HepG2 (cell line): Measurements from ENCODE around the gene MEIOB. TPM values are rescaled to one million over a fixed set of nuclear protein-coding genes. Genes with fewer than 3 reads are reported as not detected.

ENCODE experiments used
- CEBPG ChIP-seq: IDR thresholded peaks from 2 replicates; pipeline ENCODE4 v1.6.1; 2016
- HOXA9 ChIP-seq: sonication (generic); formaldehyde crosslinking; IDR thresholded peaks from 2 replicates; pipeline ENCODE4 v1.8.1; 2022; ENCODE audit warnings: missing genetic modification reagents, mild to moderate bottlenecking, moderate library complexity, borderline replicate concordance
- IRF2 ChIP-seq: IDR thresholded peaks from 2 replicates; pipeline ENCODE4 v1.6.1; 2018; ENCODE audit warnings: missing genetic modification reagents, missing compliant biosample characterization
- KLF16 ChIP-seq, 2 experiments: sonication (generic) in 1 of 2; formaldehyde crosslinking in 1 of 2; IDR thresholded peaks; 2 replicates each; pipeline versions ENCODE4 v1.6.1 to v1.8.0; 2016 to 2023; ENCODE audit warnings: missing genetic modification reagents in 2 of 2, missing compliant biosample characterization in 1 of 2
- MATR3 ChIP-seq: sonication (generic); formaldehyde crosslinking; IDR thresholded peaks from 2 replicates; pipeline ENCODE4 v1.4.0; 2020; ENCODE audit warnings: missing genetic modification reagents
- NRL ChIP-seq: sonication (generic); formaldehyde crosslinking; IDR thresholded peaks from 2 replicates; pipeline ENCODE4 v1.5.0; 2020; ENCODE audit warnings: missing genetic modification reagents, mild to moderate bottlenecking, moderate library complexity, borderline replicate concordance
- STAG1 ChIP-seq: sonication (generic); formaldehyde crosslinking; IDR thresholded peaks from 2 replicates; pipeline ENCODE4 v1.4.0; 2020; ENCODE audit warnings: missing genetic modification reagents
- ZBTB3 ChIP-seq: sonication (generic); formaldehyde crosslinking; IDR thresholded peaks from 2 replicates; pipeline ENCODE4 v1.4.0; 2020; ENCODE audit warnings: low read depth, mild to moderate bottlenecking, moderate library complexity, missing genetic modification reagents, borderline replicate concordance
- ZFP1 ChIP-seq: IDR thresholded peaks from 2 replicates; pipeline ENCODE4 v1.6.1; 2016
- ZNF850 ChIP-seq: sonication (generic); formaldehyde crosslinking; conservative IDR thresholded peaks from 2 replicates; pipeline ENCODE4 v1.9.0; 2021; ENCODE audit warnings: mild to moderate bottlenecking, missing genetic modification reagents
- polyA plus RNA-seq, 8 experiments: library from polyadenylated mRNA; depleted of rRNA in 3 of 8; stranded (reverse) in 7 of 8; unstranded in 1 of 8; fragments of >200 nt; fragmentation: Illumina TruSeq in 4 of 8; extraction: Trizol in 4 of 8; gene quantifications; 2 replicates each; pipeline versions ENCODE4 v1.2.1 to v1.2.3, GENCODE V29; 2011 to 2016; ENCODE audit warnings: low read depth in 4 of 8, missing spikeins in 1 of 8, mixed read lengths in 1 of 8; ENCODE audit not compliant: insufficient read depth in 1 of 8
- total RNA-seq, 5 experiments: library from RNA; depleted of rRNA; stranded (reverse); fragments of >200 nt; fragmentation: Illumina TruSeq; extraction: Trizol; gene quantifications; 2 replicates each; pipeline ENCODE4 v1.2.3, GENCODE V29; 2016; ENCODE audit warnings: low read depth in 1 of 5
- TF ChIP-seq, protein P1 (sequence below): IDR thresholded peaks from 2 replicates; pipeline ENCODE4 v1.4.0; 2020; ENCODE audit warnings: mild to moderate bottlenecking, missing genetic modification reagents
- TF ChIP-seq, protein P2 (sequence below): sonication (generic); formaldehyde crosslinking; IDR thresholded peaks from 2 replicates; pipeline ENCODE4 v1.4.0; 2020; ENCODE audit warnings: missing genetic modification reagents
- TF ChIP-seq, protein P3 (sequence below): sonication (generic); formaldehyde crosslinking; IDR thresholded peaks from 2 replicates; pipeline ENCODE4 v1.5.0; 2020; ENCODE audit warnings: mild to moderate bottlenecking, missing genetic modification reagents, moderate library complexity
- TF ChIP-seq, protein P4 (sequence below): IDR thresholded peaks from 2 replicates; pipeline ENCODE4 v1.6.1; 2012; ENCODE audit warnings: inconsistent platforms
- TF ChIP-seq, protein P5 (sequence below): IDR thresholded peaks from 2 replicates; pipeline ENCODE4 v1.6.1; 2016
- TF ChIP-seq, protein P6 (sequence below): sonication (generic); IDR thresholded peaks from 2 replicates; pipeline ENCODE4 v1.6.1; 2016; ENCODE audit warnings: low read depth, borderline replicate concordance
- TF ChIP-seq, protein P7 (sequence below): sonication (generic); formaldehyde crosslinking; IDR thresholded peaks from 2 replicates; pipeline ENCODE4 v1.5.0; 2020; ENCODE audit warnings: mild to moderate bottlenecking, missing genetic modification reagents, borderline replicate concordance

Gene MEIOB
- total and polyA plus RNA-seq, 2 of the 13 experiments (the other 11 are each of a cell fraction or from before 2014, with no cell fraction given), result 0.17 TPM; not detected in 1

DNA sequence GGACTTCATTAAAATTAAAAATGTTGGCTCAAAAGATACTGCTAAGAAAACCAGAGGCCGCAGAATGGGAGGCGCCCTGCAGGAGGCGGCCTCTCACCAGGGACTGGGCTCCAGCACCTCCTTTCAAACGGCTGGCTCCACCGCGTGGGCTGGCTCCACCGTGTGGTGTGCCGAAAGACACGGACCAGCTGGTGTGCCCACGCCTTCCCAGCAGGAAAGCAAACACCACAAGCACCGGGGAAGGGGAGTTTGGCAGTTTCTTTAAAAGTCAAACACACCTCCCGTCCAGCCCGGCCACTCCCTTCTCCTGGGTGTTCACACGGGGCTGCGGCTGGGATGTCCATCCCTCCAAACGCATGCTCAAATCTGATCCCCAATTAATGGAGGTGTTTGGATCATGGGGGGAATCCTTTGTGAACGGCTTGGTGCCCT, 59.2 kb downstream of the MEIOB start (continued):
- TF ChIP-seq, protein P1, sequence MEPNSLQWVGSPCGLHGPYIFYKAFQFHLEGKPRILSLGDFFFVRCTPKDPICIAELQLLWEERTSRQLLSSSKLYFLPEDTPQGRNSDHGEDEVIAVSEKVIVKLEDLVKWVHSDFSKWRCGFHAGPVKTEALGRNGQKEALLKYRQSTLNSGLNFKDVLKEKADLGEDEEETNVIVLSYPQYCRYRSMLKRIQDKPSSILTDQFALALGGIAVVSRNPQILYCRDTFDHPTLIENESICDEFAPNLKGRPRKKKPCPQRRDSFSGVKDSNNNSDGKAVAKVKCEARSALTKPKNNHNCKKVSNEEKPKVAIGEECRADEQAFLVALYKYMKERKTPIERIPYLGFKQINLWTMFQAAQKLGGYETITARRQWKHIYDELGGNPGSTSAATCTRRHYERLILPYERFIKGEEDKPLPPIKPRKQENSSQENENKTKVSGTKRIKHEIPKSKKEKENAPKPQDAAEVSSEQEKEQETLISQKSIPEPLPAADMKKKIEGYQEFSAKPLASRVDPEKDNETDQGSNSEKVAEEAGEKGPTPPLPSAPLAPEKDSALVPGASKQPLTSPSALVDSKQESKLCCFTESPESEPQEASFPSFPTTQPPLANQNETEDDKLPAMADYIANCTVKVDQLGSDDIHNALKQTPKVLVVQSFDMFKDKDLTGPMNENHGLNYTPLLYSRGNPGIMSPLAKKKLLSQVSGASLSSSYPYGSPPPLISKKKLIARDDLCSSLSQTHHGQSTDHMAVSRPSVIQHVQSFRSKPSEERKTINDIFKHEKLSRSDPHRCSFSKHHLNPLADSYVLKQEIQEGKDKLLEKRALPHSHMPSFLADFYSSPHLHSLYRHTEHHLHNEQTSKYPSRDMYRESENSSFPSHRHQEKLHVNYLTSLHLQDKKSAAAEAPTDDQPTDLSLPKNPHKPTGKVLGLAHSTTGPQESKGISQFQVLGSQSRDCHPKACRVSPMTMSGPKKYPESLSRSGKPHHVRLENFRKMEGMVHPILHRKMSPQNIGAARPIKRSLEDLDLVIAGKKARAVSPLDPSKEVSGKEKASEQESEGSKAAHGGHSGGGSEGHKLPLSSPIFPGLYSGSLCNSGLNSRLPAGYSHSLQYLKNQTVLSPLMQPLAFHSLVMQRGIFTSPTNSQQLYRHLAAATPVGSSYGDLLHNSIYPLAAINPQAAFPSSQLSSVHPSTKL (CRISPR knock-in tag), result peak; percentile 39; the same call in 1 of the 2 replicates
- peak; percentile 88 for TF ChIP-seq STAG1 (CRISPR knock-in tag)
- peak; percentile 72 for TF ChIP-seq NRL (CRISPR knock-in tag)
- TF ChIP-seq, protein P2, sequence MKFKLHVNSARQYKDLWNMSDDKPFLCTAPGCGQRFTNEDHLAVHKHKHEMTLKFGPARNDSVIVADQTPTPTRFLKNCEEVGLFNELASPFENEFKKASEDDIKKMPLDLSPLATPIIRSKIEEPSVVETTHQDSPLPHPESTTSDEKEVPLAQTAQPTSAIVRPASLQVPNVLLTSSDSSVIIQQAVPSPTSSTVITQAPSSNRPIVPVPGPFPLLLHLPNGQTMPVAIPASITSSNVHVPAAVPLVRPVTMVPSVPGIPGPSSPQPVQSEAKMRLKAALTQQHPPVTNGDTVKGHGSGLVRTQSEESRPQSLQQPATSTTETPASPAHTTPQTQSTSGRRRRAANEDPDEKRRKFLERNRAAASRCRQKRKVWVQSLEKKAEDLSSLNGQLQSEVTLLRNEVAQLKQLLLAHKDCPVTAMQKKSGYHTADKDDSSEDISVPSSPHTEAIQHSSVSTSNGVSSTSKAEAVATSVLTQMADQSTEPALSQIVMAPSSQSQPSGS (CRISPR knock-in tag), result peak; percentile 41; the same call in 1 of the 2 replicates
- TF ChIP-seq, protein P3, sequence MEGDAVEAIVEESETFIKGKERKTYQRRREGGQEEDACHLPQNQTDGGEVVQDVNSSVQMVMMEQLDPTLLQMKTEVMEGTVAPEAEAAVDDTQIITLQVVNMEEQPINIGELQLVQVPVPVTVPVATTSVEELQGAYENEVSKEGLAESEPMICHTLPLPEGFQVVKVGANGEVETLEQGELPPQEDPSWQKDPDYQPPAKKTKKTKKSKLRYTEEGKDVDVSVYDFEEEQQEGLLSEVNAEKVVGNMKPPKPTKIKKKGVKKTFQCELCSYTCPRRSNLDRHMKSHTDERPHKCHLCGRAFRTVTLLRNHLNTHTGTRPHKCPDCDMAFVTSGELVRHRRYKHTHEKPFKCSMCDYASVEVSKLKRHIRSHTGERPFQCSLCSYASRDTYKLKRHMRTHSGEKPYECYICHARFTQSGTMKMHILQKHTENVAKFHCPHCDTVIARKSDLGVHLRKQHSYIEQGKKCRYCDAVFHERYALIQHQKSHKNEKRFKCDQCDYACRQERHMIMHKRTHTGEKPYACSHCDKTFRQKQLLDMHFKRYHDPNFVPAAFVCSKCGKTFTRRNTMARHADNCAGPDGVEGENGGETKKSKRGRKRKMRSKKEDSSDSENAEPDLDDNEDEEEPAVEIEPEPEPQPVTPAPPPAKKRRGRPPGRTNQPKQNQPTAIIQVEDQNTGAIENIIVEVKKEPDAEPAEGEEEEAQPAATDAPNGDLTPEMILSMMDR (CRISPR knock-in tag), result peak; percentile 91
- peak in 1 of 2 experiments; percentile 39; a peak in 1 of 4 replicates for TF ChIP-seq KLF16 (CRISPR knock-in tag; IDR thresholded peaks at IDR 0.05)
- no peak for TF ChIP-seq ZFP1
- TF ChIP-seq, protein P4, sequence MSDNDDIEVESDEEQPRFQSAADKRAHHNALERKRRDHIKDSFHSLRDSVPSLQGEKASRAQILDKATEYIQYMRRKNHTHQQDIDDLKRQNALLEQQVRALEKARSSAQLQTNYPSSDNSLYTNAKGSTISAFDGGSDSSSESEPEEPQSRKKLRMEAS, result peak; percentile 78
- TF ChIP-seq ZBTB3 (CRISPR knock-in tag), result no peak
- no peak for TF ChIP-seq MATR3 (CRISPR knock-in tag)
- TF ChIP-seq, protein P5, sequence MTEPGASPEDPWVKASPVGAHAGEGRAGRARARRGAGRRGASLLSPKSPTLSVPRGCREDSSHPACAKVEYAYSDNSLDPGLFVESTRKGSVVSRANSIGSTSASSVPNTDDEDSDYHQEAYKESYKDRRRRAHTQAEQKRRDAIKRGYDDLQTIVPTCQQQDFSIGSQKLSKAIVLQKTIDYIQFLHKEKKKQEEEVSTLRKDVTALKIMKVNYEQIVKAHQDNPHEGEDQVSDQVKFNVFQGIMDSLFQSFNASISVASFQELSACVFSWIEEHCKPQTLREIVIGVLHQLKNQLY, result no peak
- TF ChIP-seq, protein P6, sequence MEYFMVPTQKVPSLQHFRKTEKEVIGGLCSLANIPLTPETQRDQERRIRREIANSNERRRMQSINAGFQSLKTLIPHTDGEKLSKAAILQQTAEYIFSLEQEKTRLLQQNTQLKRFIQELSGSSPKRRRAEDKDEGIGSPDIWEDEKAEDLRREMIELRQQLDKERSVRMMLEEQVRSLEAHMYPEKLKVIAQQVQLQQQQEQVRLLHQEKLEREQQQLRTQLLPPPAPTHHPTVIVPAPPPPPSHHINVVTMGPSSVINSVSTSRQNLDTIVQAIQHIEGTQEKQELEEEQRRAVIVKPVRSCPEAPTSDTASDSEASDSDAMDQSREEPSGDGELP, result peak; percentile 92
- 0 out of 2 replicates have a peak, but pooled peaks have one; percentile 19 for TF ChIP-seq CEBPG (CRISPR knock-in tag)
- no peak for TF ChIP-seq ZNF850 (CRISPR knock-in tag)
- TF ChIP-seq HOXA9 (CRISPR knock-in tag), result no peak
- TF ChIP-seq IRF2 (CRISPR knock-in tag), result peak; percentile 38; the same call in 1 of the 2 replicates
- TF ChIP-seq, protein P7, sequence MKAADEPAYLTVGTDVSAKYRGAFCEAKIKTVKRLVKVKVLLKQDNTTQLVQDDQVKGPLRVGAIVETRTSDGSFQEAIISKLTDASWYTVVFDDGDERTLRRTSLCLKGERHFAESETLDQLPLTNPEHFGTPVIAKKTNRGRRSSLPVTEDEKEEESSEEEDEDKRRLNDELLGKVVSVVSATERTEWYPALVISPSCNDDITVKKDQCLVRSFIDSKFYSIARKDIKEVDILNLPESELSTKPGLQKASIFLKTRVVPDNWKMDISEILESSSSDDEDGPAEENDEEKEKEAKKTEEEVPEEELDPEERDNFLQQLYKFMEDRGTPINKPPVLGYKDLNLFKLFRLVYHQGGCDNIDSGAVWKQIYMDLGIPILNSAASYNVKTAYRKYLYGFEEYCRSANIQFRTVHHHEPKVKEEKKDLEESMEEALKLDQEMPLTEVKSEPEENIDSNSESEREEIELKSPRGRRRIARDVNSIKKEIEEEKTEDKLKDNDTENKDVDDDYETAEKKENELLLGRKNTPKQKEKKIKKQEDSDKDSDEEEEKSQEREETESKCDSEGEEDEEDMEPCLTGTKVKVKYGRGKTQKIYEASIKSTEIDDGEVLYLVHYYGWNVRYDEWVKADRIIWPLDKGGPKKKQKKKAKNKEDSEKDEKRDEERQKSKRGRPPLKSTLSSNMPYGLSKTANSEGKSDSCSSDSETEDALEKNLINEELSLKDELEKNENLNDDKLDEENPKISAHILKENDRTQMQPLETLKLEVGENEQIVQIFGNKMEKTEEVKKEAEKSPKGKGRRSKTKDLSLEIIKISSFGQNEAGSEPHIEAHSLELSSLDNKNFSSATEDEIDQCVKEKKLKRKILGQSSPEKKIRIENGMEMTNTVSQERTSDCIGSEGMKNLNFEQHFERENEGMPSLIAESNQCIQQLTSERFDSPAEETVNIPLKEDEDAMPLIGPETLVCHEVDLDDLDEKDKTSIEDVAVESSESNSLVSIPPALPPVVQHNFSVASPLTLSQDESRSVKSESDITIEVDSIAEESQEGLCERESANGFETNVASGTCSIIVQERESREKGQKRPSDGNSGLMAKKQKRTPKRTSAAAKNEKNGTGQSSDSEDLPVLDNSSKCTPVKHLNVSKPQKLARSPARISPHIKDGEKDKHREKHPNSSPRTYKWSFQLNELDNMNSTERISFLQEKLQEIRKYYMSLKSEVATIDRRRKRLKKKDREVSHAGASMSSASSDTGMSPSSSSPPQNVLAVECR, result peak; percentile 41; the same call in 1 of the 2 replicates
